ENCODE measurements around the gene BMP10.

BMP10 gene

GRCh38 chr2:68827666-68828065, 43.5 kb downstream of the BMP10 start:
- no peak for ATAC-seq (ENCODE audit: insufficient read depth, low read depth)
- Histone ChIP-seq H3K4me2 (ENCODE audit: insufficient read depth, low read length) (no peak overlapping the region), H2AFZ (ENCODE audit: low read depth, low read length) (no peak overlapping the region), H3K9ac (ENCODE audit: low read depth, low read length) (peak overlapping the region; percentile 55; the same call in 1 of the 2 replicates), H3K79me2 (ENCODE audit: insufficient read depth, low read length) (no peaks in the 10 kb centered on the region), H3K27ac (ENCODE audit: low read length) (peak overlapping the region; percentile 97), H3K36me3 (ENCODE audit: insufficient read depth, low read length) (peaks cover 29% of the 10 kb centered on the region), H3K4me1 (ENCODE audit: insufficient read depth, low read length) (peaks cover 67% of the 10 kb centered on the region), H3K9me3 (ENCODE audit: insufficient read depth, low read length, severe bottlenecking) (no peaks in the 10 kb centered on the region), H3K4me3 (ENCODE audit: low read depth in 1 of 2, low read length in 2 of 2) (no peak overlapping the region), H4K20me1 (ENCODE audit: insufficient read depth, low read length) (no peaks in the 10 kb centered on the region), H3K27me3 (ENCODE audit: insufficient read depth, low read length, poor library complexity) (no peaks in the 10 kb centered on the region)
- TF ChIP-seq CTCF (IDR thresholded peaks at IDR 0.05; ENCODE audit: borderline replicate concordance, extremely low read depth, low read length, poor library complexity, severe bottlenecking) (no peak), EZH2 (IDR thresholded peaks at IDR 0.05; ENCODE audit: borderline replicate concordance, low read depth, low read length, severe bottlenecking) (no peak)
- DNase-seq, result no peak

DNA sequence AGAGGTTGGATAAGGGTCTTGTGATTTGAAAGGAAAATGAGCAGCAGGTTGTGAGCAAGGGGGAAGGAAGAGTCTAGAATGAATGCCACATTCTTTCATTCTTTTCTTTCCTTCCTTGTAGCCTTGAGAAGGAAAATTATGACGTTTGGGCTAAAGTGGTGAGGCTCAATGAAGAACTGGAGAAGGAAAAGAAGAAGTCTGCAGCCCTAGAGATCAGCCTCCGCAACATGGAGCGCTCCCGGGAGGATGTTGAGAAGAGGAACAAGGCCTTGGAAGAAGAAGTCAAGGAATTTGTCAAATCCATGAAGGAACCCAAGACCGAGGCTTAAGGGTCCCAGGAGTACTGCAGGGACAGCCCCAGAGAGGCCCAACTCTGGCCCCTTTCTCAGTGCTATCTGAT, 45.3 kb downstream of the BMP10 start:
- Histone ChIP-seq H3K36me3 (ENCODE audit: insufficient read depth, low read length) (peaks cover 38% of the 10 kb centered on the region), H3K9ac (ENCODE audit: low read depth, low read length) (no peak overlapping the region), H3K79me2 (ENCODE audit: insufficient read depth, low read length) (no peaks in the 10 kb centered on the region), H3K4me1 (ENCODE audit: insufficient read depth, low read length) (peaks cover 49% of the 10 kb centered on the region), H2AFZ (ENCODE audit: low read depth, low read length) (no peak overlapping the region), H3K9me3 (ENCODE audit: insufficient read depth, low read length, severe bottlenecking) (no peaks in the 10 kb centered on the region), H3K27ac (ENCODE audit: low read length) (0 out of 2 replicates have a peak overlapping the region, but pooled peaks have one; percentile 50), H4K20me1 (ENCODE audit: insufficient read depth, low read length) (no peaks in the 10 kb centered on the region), H3K4me2 (ENCODE audit: insufficient read depth, low read length) (no peak overlapping the region), H3K4me3 (ENCODE audit: low read depth in 1 of 2, low read length in 2 of 2) (no peak overlapping the region), H3K27me3 (ENCODE audit: insufficient read depth, low read length, poor library complexity) (no peaks in the 10 kb centered on the region)
- TF ChIP-seq CTCF (IDR thresholded peaks at IDR 0.05; ENCODE audit: borderline replicate concordance, extremely low read depth, low read length, poor library complexity, severe bottlenecking), result no peak
- TF ChIP-seq EZH2 (IDR thresholded peaks at IDR 0.05; ENCODE audit: borderline replicate concordance, low read depth, low read length, severe bottlenecking), result no peak
- DNase-seq, result no peak
- no peak for ATAC-seq (ENCODE audit: insufficient read depth, low read depth)

- no peak for TF ChIP-seq EZH2 (IDR thresholded peaks at IDR 0.05; ENCODE audit: borderline replicate concordance, low read depth, low read length, severe bottlenecking)
- no peak for TF ChIP-seq CTCF (IDR thresholded peaks at IDR 0.05; ENCODE audit: borderline replicate concordance, extremely low read depth, low read length, poor library complexity, severe bottlenecking)
- H3K36me3 ChIP-seq (ENCODE audit: insufficient read depth, low read length), result peaks cover 41% of the 10 kb centered on the region
- H3K4me3 ChIP-seq (ENCODE audit: low read depth in 1 of 2, low read length in 2 of 2), result no peak overlapping the region
- H3K27me3 ChIP-seq (ENCODE audit: insufficient read depth, low read length, poor library complexity), result no peaks in the 10 kb centered on the region
- no peak overlapping the region for H3K4me2 ChIP-seq (ENCODE audit: insufficient read depth, low read length)
- H3K79me2 ChIP-seq (ENCODE audit: insufficient read depth, low read length), result no peaks in the 10 kb centered on the region
- no peaks in the 10 kb centered on the region for H4K20me1 ChIP-seq (ENCODE audit: insufficient read depth, low read length)
- no peak overlapping the region for H3K9ac ChIP-seq (ENCODE audit: low read depth, low read length)
- ATAC-seq (ENCODE audit: insufficient read depth, low read depth), result no peak
- no peak overlapping the region for H2AFZ ChIP-seq (ENCODE audit: low read depth, low read length)
- peaks cover 39% of the 10 kb centered on the region for H3K4me1 ChIP-seq (ENCODE audit: insufficient read depth, low read length)
- no peak for DNase-seq
- no peaks in the 10 kb centered on the region for H3K9me3 ChIP-seq (ENCODE audit: insufficient read depth, low read length, severe bottlenecking)
- peak overlapping the region; percentile 39 for H3K27ac ChIP-seq (ENCODE audit: low read length)
These were observed 46.4 kb downstream of the BMP10 start for GRCh38 chr2:68824831-68825230.

Data from DND-41 (cell line).